ENCODE measurements around the gene KIF16B.

- TF ChIP-seq CTCF (IDR thresholded peaks at IDR 0.05; ENCODE audit: insufficient read depth, low read length) (no peak), REST (IDR thresholded peaks at IDR 0.05; ENCODE audit: insufficient replicate concordance, low read depth) (no peak), GABPA (IDR thresholded peaks at IDR 0.05; ENCODE audit: low read depth) (no peak)
Observed at GRCh38 chr20:16588241-16588640, 15.0 kb upstream of the KIF16B start.
